HepG2 (cell line): ENCODE measurements around the gene SPTY2D1. TPM values are rescaled to one million over a fixed set of nuclear protein-coding genes. Genes with fewer than 3 reads are reported as not detected.

Experiments
- ARNT2 ChIP-seq: sonication (generic); formaldehyde crosslinking; IDR thresholded peaks from 2 replicates; pipeline ENCODE4 v1.8.0; 2022; ENCODE audit warnings: mild to moderate bottlenecking, low read depth, missing genetic modification reagents, moderate library complexity
- ATF1 ChIP-seq: IDR thresholded peaks from 2 replicates; pipeline ENCODE4 v1.6.1; 2016; ENCODE audit warnings: mild to moderate bottlenecking, control low read depth
- CBX5 ChIP-seq: sonication (generic); formaldehyde crosslinking; IDR thresholded peaks from 2 replicates; pipeline ENCODE4 v1.4.0; 2020; ENCODE audit warnings: missing genetic modification reagents, borderline replicate concordance
- JDP2 ChIP-seq: sonication (generic); formaldehyde crosslinking; IDR thresholded peaks from 2 replicates; pipeline ENCODE4 v1.8.1; 2022; ENCODE audit warnings: missing genetic modification reagents, borderline replicate concordance
- KAT8 ChIP-seq: IDR thresholded peaks from 2 replicates; pipeline ENCODE4 v1.6.1; 2016; ENCODE audit warnings: missing genetic modification reagents, missing compliant biosample characterization
- MIXL1 ChIP-seq: IDR thresholded peaks from 2 replicates; pipeline ENCODE4 v1.6.1; 2016
- NRL ChIP-seq: sonication (generic); formaldehyde crosslinking; IDR thresholded peaks from 2 replicates; pipeline ENCODE4 v1.5.0; 2020; ENCODE audit warnings: missing genetic modification reagents, mild to moderate bottlenecking, moderate library complexity, borderline replicate concordance
- SALL2 ChIP-seq: sonication (generic); formaldehyde crosslinking; IDR thresholded peaks from 2 replicates; pipeline ENCODE4 v1.8.1; 2023; ENCODE audit warnings: mild to moderate bottlenecking, missing genetic modification reagents, inconsistent platforms
- SMYD3 ChIP-seq: sonication (generic); formaldehyde crosslinking; IDR thresholded peaks from 2 replicates; pipeline ENCODE4 v1.8.1; 2023; ENCODE audit warnings: mild to moderate bottlenecking, missing genetic modification reagents
- SOX13 ChIP-seq, 3 experiments: fragments of 450-650 bp in 1 of 3; sonication (generic) in 1 of 3; formaldehyde crosslinking in 1 of 3; IDR thresholded peaks in 2 of 3; conservative IDR thresholded peaks in 1 of 3; 2 replicates each; pipeline versions ENCODE4 v1.5.0 to v1.6.1; 2016 to 2020; ENCODE audit warnings: antibody characterized with exemption in 1 of 3, mild to moderate bottlenecking in 1 of 3, missing compliant biosample characterization in 1 of 3, missing genetic modification reagents in 1 of 3, moderate library complexity in 1 of 3
- TGIF2 ChIP-seq: IDR thresholded peaks from 2 replicates; pipeline ENCODE4 v1.6.1; 2016; ENCODE audit warnings: control low read depth, missing compliant biosample characterization
- ZFX ChIP-seq: sonication (generic); formaldehyde crosslinking; IDR thresholded peaks from 2 replicates; pipeline ENCODE4 v1.4.0; 2020; ENCODE audit warnings: mild to moderate bottlenecking, low read depth, missing genetic modification reagents, moderate library complexity
- ZNF143 ChIP-seq: sonication (generic); formaldehyde crosslinking; IDR thresholded peaks from 2 replicates; pipeline ENCODE4 v1.4.0; 2020; ENCODE audit warnings: missing genetic modification reagents
- ZNF30 ChIP-seq: sonication (generic); formaldehyde crosslinking; IDR thresholded peaks from 2 replicates; pipeline ENCODE4 v1.5.0; 2020; ENCODE audit warnings: mild to moderate bottlenecking, missing genetic modification reagents
- ZNF747 ChIP-seq: sonication (generic); formaldehyde crosslinking; IDR thresholded peaks from 2 replicates; pipeline ENCODE4 v1.8.1; 2023; ENCODE audit warnings: missing genetic modification reagents, mild to moderate bottlenecking, borderline replicate concordance
- polyA plus RNA-seq, 8 experiments: library from polyadenylated mRNA; depleted of rRNA in 3 of 8; stranded (reverse) in 7 of 8; unstranded in 1 of 8; fragments of >200 nt; fragmentation: Illumina TruSeq in 4 of 8; extraction: Trizol in 4 of 8; gene quantifications; 2 replicates each; pipeline versions ENCODE4 v1.2.1 to v1.2.3, GENCODE V29; 2011 to 2016; ENCODE audit warnings: low read depth in 4 of 8, missing spikeins in 1 of 8, mixed read lengths in 1 of 8; ENCODE audit not compliant: insufficient read depth in 1 of 8
- total RNA-seq, 5 experiments: library from RNA; depleted of rRNA; stranded (reverse); fragments of >200 nt; fragmentation: Illumina TruSeq; extraction: Trizol; gene quantifications; 2 replicates each; pipeline ENCODE4 v1.2.3, GENCODE V29; 2016; ENCODE audit warnings: low read depth in 1 of 5
- TF ChIP-seq, protein P1 (sequence below): IDR thresholded peaks from 2 replicates; pipeline ENCODE4 v1.6.1; 2016; ENCODE audit warnings: low read depth
- TF ChIP-seq, protein P2 (sequence below): IDR thresholded peaks from 2 replicates; pipeline ENCODE4 v1.6.1; 2018; ENCODE audit warnings: missing genetic modification reagents, mild to moderate bottlenecking, missing compliant biosample characterization
- TF ChIP-seq, protein P3 (sequence below): sonication (generic); formaldehyde crosslinking; IDR thresholded peaks from 2 replicates; pipeline ENCODE4 v1.8.0; 2022; ENCODE audit warnings: mild to moderate bottlenecking, missing genetic modification reagents
- TF ChIP-seq, protein P4 (sequence below): sonication (generic); formaldehyde crosslinking; IDR thresholded peaks from 2 replicates; pipeline ENCODE4 v1.8.1; 2023; ENCODE audit warnings: mild to moderate bottlenecking, missing genetic modification reagents, borderline replicate concordance
- TF ChIP-seq, protein P5 (sequence below): sonication (generic); formaldehyde crosslinking; IDR thresholded peaks from 2 replicates; pipeline ENCODE4 v1.4.0; 2020; ENCODE audit warnings: mild to moderate bottlenecking, missing genetic modification reagents

The SPTY2D1 gene
- total and polyA plus RNA-seq, 2 of the 13 experiments (the other 11 are each of a cell fraction or from before 2014, with no cell fraction given), result 6.9 to 14.8 TPM

DNA sequence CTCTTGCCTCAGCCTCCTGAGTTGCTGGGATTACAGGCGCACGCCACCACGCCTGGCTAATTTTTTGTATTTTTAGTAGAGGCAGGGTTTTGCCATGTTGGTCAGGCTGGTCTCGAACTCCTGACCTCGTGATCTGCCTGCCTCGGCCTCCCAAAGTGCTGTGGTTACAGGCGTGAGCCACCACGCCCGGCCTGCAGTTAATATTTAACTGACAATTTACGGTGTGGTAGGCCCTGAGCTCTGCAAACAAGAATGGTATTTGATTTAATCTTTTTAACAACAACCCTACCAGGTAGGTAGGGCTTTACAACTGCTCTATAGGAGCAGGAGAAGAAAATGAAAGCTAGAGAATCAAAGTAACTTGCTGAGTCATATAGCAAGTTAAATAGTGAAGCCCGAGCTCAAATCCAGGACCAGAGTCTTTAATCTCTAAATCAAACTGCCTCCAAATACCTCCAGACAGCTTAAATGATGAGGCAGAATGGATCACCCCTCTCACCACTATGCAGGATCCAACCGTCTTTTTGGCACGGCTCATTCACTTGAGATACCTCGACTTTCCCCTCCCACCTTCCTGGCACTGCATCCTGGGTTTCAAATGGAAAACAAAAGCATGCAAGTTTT lies 55.1 kb downstream of the SPTY2D1 start (continued):
- TF ChIP-seq, protein P1, sequence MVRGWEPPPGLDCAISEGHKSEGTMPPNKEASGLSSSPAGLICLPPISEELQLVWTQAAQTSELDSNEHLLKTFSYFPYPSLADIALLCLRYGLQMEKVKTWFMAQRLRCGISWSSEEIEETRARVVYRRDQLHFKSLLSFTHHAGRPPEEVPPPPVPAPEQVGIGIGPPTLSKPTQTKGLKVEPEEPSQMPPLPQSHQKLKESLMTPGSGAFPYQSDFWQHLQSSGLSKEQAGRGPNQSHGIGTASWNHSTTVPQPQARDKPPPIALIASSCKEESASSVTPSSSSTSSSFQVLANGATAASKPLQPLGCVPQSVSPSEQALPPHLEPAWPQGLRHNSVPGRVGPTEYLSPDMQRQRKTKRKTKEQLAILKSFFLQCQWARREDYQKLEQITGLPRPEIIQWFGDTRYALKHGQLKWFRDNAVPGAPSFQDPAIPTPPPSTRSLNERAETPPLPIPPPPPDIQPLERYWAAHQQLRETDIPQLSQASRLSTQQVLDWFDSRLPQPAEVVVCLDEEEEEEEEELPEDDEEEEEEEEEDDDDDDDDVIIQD, result peak; percentile 46; the same call in 1 of the 2 replicates
- TF ChIP-seq ATF1 (CRISPR knock-in tag) (peak; percentile 50; the same call in 1 of the 2 replicates), MIXL1 (CRISPR knock-in tag) (no peak), SOX13 (IDR thresholded peaks at IDR 0.05) (no peak), SOX13 (CRISPR knock-in tag; conservative IDR thresholded peaks at IDR 0.05 in 1 of 2, IDR thresholded peaks at IDR 0.05 in 1 of 2) (peak in 1 of 2 experiments; percentile 61; a peak in 1 of 4 replicates), ARNT2 (no peak), TGIF2 (CRISPR knock-in tag) (0 out of 2 replicates have a peak, but pooled peaks have one; percentile 42), SALL2 (CRISPR knock-in tag) (peak; percentile 53; the same call in 1 of the 2 replicates), NRL (no peak), SMYD3 (CRISPR knock-in tag) (0 out of 2 replicates have a peak, but pooled peaks have one; percentile 63), ZNF30 (CRISPR knock-in tag) (no peak), ZFX (CRISPR knock-in tag) (peak; percentile 59), JDP2 (CRISPR knock-in tag) (no peak), CBX5 (CRISPR knock-in tag) (peak; percentile 54; the same call in 1 of the 2 replicates), KAT8 (CRISPR knock-in tag) (peak; percentile 45; the same call in 1 of the 2 replicates), ZNF747 (CRISPR knock-in tag) (no peak), ZNF143 (no peak)
- TF ChIP-seq, protein P2, sequence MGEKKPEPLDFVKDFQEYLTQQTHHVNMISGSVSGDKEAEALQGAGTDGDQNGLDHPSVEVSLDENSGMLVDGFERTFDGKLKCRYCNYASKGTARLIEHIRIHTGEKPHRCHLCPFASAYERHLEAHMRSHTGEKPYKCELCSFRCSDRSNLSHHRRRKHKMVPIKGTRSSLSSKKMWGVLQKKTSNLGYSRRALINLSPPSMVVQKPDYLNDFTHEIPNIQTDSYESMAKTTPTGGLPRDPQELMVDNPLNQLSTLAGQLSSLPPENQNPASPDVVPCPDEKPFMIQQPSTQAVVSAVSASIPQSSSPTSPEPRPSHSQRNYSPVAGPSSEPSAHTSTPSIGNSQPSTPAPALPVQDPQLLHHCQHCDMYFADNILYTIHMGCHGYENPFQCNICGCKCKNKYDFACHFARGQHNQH, result 0 out of 2 replicates have a peak, but pooled peaks have one; percentile 42
- TF ChIP-seq, protein P3, sequence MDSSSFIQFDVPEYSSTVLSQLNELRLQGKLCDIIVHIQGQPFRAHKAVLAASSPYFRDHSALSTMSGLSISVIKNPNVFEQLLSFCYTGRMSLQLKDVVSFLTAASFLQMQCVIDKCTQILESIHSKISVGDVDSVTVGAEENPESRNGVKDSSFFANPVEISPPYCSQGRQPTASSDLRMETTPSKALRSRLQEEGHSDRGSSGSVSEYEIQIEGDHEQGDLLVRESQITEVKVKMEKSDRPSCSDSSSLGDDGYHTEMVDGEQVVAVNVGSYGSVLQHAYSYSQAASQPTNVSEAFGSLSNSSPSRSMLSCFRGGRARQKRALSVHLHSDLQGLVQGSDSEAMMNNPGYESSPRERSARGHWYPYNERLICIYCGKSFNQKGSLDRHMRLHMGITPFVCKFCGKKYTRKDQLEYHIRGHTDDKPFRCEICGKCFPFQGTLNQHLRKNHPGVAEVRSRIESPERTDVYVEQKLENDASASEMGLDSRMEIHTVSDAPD (CRISPR knock-in tag), result peak; percentile 45; the same call in 1 of the 2 replicates
- TF ChIP-seq, protein P4, sequence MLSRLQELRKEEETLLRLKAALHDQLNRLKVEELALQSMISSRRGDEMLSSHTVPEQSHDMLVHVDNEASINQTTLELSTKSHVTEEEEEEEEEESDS (CRISPR knock-in tag), result 0 out of 2 replicates have a peak, but pooled peaks have one; percentile 47
- TF ChIP-seq, protein P5, sequence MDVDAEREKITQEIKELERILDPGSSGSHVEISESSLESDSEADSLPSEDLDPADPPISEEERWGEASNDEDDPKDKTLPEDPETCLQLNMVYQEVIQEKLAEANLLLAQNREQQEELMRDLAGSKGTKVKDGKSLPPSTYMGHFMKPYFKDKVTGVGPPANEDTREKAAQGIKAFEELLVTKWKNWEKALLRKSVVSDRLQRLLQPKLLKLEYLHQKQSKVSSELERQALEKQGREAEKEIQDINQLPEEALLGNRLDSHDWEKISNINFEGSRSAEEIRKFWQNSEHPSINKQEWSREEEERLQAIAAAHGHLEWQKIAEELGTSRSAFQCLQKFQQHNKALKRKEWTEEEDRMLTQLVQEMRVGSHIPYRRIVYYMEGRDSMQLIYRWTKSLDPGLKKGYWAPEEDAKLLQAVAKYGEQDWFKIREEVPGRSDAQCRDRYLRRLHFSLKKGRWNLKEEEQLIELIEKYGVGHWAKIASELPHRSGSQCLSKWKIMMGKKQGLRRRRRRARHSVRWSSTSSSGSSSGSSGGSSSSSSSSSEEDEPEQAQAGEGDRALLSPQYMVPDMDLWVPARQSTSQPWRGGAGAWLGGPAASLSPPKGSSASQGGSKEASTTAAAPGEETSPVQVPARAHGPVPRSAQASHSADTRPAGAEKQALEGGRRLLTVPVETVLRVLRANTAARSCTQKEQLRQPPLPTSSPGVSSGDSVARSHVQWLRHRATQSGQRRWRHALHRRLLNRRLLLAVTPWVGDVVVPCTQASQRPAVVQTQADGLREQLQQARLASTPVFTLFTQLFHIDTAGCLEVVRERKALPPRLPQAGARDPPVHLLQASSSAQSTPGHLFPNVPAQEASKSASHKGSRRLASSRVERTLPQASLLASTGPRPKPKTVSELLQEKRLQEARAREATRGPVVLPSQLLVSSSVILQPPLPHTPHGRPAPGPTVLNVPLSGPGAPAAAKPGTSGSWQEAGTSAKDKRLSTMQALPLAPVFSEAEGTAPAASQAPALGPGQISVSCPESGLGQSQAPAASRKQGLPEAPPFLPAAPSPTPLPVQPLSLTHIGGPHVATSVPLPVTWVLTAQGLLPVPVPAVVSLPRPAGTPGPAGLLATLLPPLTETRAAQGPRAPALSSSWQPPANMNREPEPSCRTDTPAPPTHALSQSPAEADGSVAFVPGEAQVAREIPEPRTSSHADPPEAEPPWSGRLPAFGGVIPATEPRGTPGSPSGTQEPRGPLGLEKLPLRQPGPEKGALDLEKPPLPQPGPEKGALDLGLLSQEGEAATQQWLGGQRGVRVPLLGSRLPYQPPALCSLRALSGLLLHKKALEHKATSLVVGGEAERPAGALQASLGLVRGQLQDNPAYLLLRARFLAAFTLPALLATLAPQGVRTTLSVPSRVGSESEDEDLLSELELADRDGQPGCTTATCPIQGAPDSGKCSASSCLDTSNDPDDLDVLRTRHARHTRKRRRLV (CRISPR knock-in tag), result no peak
